HG02798 (cell line): ENCODE results near the gene RNF217.
"Not testable (repeated sequence)": the region's sequence is repeated elsewhere in the genome, so short reads cannot be mapped to it uniquely, and the experiment has no call there.

ENCODE experiments used
- ATAC-seq: cut with Tn5 transposase; IDR thresholded peaks from one replicate; pipeline ENCODE4 v1.9.1; 2021; ENCODE audit warnings: mild to moderate bottlenecking; ENCODE audit not compliant: unreplicated experiment, poor library complexity

Gene RNF217

DNA sequence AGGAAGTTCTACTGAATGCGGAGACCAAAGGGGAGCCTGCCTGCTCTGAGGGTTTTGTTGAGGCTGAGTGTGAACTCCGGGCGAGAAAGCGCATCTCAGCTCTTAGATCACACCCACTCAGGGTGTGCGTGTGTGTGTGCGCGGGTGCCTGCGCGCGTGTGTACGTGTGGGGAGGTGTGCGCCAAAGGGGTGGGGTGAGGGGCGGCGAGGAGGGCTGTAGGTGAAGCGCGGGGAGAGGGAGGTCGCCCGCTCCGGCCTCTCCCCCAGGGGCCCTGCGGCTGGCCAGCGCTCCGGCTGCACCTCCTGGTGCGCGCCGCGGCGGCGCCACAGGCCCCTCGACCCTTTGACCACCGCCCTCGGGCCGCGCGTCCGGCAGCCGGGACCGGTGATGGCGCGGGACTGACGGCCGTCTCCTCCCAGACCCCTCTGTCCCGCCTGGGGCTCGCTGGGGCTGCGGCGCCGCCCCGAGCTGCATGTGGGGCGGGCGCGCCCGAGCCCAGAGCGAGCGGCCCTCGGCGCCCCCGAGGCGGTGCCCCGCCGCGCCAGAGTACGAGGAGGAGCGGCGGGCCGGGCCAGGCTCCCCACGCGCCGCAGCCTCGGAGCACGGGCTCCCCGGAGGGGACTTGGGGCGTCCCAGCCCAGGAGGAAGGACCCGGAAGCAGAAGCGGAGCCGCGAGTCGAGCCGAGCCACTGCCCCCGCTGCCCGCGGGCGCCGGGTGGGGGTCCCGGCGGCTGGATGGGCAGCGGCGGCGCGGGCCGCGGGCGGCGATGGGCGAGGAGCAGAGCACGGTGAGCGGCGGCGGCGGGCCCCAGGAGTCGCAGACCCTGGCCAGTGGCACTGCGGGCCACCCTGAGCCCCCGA is at the start of gene RNF217:
TSS of gene RNF217 (plus strand) at position 661 of the 862 bp plus-strand sequence. CDS start at position 769, 108 bp downstream.
- ATAC-seq = peak; percentile 43

DNA sequence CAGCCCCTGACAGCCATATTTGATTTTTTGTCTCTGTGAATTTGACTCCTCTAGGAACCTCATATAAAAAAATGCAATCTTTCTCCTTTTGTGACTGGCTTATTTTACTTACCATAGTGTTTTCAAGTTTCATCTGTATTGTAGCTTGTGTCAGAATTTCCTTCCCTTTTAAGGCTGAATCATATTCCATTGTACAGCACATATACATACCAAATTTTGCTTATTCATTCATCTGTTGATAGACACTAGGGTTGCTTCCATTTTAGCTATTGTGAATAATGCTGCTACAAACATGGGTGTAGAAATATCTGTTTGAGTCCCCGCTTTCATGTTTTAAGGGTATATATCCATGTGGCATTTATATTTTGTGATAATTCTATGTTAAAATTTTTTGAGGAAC is 49.2 kb upstream of the RNF217 start:
- ATAC-seq = no peak

GRCh38 chr6:124917769-124918168 is 44.5 kb upstream of the RNF217 start:
- no peak for ATAC-seq

GRCh38 chr6:124919703-124920102 is 42.5 kb upstream of the RNF217 start:
- ATAC-seq = not testable (repeated sequence)

- ATAC-seq = no peak
Measured at GRCh38 chr6:124924333-124924759, 37.9 kb upstream of the RNF217 start.

DNA sequence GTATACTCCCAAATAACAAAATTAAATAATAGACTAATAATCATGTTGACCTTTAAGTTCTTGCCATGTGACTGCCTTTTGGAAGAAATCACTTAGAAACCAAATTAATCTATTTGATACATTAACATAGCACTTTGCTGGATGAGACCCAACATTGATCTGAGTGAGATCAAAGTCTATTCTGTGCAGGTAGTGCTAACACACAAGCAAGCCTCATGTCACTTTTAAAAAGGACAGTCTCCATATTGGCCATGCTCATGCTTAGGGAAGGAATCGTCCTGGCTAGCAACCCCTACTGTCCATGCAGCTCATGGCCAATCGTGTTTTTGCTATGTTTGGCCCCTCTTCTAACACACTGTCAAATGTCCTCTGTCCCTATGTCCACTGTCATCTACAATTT is 35.8 kb upstream of the RNF217 start:
- ATAC-seq = no peak

DNA sequence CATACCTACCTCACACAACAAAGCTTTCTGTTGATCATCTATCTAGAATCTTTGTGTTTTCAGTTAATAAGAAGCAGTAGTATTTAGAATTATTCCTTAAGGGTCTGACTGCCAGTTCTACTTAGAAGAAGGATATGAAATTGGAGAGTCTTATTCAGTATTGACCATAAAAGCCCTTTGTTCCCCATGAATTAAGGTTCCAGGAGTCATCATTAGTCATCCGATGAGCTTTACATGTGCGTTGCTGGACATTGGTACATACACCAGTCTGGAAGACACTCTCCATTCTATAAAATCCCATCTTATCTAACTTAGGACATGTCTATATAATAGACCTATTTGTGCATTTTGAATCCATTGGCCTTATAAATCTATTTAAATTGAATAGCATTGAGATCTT is 34.4 kb upstream of the RNF217 start:
- no peak for ATAC-seq

DNA sequence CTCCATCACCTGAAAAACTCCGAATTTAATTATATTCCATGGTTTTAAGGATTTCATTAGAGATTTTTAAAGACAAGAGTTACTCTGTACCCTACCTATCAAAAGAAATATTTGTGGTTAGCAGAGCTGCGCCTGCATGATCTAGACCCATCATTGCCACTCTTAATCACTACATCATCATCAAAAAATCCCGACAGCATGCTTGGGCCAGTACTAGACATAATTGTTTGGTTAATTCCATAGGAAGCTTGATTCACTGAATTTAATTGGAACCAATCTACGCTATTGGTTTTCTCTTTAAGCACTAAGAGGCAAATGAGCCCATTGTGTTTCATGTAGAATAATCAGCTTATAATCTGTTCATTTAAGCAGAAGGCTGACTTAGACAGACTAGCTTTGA is 33.4 kb upstream of the RNF217 start:
- no peak for ATAC-seq

DNA sequence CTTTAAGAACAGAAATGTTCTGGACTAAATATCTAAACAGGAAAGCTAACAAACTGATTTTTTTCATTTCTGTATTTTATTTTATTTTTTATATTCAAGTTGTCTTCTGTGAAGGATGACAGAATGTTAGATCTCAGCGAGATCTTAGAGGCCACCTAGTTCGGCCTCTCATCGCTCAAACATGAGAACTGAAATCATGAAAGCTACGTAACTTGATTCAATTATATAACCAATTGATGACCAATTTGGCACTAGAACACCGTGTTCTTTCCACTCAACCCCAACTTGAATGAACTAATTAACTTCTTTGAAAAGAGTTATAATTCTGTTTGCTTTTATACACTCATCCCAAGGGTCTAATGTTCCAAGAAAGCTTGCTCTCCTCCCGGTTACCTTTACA is 24.6 kb upstream of the RNF217 start:
- ATAC-seq = no peak

- peak; percentile 53 for ATAC-seq
Measured at GRCh38 chr6:124941259-124941658, 21.0 kb upstream of the RNF217 start.

DNA sequence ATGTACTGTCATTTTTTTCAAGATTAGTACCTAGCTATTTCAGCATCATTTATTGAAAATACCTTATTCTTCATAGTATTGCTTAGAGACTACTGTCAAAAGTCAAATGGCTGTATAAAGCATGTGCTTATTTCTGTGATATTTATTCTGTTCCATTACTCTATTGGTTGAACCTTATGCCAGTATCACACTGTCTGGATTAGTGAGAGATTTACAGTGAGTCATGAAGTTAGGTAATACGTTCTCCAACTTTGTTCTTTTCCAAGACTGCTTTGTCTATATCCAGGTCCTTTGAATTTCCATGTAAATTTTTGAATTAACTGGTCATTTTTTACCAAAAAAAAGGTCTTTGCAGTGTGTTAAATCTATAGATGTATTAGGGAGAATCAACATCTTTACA is 18.6 kb upstream of the RNF217 start:
- no peak for ATAC-seq

- no peak for ATAC-seq
Measured at GRCh38 chr6:124947971-124948451, 14.2 kb upstream of the RNF217 start.

DNA sequence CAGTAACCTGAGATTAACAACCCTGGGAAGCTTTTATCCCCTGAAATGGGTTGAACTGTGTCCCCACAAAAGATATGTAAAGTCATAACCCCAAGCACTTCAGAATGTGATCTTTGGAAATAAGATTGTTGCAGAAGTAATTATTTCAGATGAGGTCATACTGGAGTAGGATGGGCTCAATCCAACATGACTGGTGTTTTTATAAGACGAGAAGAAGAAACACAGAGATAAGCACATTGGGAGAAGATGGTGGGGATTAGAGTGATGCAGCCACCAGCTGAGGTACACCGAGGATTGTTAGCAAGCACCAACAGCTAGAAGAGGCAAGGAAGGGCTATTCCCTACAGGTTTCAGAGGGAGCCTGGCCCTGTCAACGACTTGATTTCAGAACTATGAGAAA is 12.5 kb upstream of the RNF217 start:
- no peak for ATAC-seq

GRCh38 chr6:124953808-124954207 is 8.4 kb upstream of the RNF217 start:
- ATAC-seq = no peak

GRCh38 chr6:124955108-124955856 is 7.0 kb upstream of the RNF217 start:
- ATAC-seq = no peak

- no peak for ATAC-seq
Measured at GRCh38 chr6:124956018-124956417, 6.2 kb upstream of the RNF217 start.

- ATAC-seq = no peak
Measured at GRCh38 chr6:124958149-124958548, 4.1 kb upstream of the RNF217 start.

DNA sequence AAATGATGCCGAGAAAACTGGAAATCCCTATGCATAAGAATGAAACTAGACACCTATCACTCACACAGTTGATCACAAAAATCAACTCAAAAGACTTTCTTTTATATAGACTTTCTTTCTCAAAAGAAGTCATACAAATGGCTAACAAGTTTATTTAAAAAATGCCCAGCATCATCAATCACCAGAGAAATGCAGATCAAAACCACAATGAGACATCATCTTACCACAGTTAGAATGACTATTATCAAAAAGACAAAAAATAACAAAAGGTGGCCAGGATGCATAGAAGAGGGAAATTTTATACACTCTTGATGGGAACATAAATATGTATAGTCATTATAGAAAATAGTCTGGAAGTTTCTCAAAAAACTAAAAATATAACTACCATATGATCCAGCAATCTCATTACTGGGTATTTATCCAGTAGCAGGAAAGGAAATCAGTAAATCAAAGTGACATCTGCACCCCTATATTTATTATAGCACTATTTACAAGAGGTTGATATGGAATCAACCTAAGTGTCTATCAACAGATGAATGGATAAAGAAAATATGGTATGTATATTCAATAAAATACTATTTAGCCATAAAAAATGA is 3.4 kb upstream of the RNF217 start:
- ATAC-seq = no peak

DNA sequence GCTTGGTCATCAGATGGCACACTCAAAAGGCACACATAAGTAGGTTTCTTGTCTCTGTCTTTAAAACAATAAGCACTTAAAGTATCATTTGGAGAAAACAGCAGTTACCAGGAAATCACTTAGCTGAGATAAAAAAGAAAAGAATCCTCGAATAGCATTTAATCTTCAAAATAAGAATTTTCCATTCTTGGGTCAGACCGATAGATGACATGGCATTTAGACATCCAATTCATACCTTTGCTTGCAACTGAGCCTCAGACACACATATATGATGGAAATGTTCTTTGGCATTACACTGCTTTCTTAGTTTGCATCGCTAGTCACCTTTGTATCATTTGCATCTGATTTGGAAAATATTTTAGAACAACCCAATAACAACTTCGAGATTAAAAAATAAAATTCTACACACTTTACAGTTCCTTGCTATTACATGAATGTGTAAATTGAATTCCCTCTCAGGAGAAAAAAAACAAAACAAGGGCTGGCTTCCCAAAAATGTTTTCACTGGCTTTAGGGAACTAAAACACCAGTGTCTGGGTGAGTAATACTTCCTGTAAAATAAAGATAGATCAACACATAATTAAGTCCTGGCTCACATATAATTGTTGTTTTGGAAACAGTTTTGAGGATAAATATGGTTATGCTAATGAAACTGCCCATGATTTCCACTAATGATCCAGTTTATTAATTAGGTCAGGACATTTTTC is 1.3 kb upstream of the RNF217 start:
- ATAC-seq = no peak

DNA sequence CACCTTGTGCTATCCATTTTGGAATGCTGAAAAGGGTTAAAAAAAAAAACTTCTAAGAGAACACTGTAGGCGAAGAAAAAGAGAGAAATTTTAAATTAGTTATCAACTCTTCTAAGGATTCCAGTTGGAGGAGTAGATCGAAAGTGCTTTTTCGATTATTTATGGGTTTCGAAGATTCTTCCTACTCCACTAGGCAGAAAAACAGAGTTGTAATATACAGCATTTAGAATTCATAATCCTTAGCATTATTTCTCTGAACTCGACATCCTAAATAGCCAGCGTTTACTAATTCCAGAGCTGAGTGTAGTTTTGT is 817 bp upstream of the RNF217 start:
- no peak for ATAC-seq
